GM20000 (cell line): Measurements from ENCODE around the gene SAE1.

Experiments
- DNase-seq: peaks from one replicate; pipeline ENCODE4 v3.0.0; 2012; ENCODE audit warnings: low spot score
- TF ChIP-seq, protein P1 (sequence below): IDR thresholded peaks from 2 replicates; pipeline ENCODE4 v1.5.1; 2012; ENCODE audit warnings: mild to moderate bottlenecking, control low read depth; ENCODE audit errors: extremely low read depth, missing control alignments

Gene SAE1

GRCh38 chr19:47176071-47176626 lies 45.5 kb downstream of the SAE1 start:
- TF ChIP-seq, protein P1, sequence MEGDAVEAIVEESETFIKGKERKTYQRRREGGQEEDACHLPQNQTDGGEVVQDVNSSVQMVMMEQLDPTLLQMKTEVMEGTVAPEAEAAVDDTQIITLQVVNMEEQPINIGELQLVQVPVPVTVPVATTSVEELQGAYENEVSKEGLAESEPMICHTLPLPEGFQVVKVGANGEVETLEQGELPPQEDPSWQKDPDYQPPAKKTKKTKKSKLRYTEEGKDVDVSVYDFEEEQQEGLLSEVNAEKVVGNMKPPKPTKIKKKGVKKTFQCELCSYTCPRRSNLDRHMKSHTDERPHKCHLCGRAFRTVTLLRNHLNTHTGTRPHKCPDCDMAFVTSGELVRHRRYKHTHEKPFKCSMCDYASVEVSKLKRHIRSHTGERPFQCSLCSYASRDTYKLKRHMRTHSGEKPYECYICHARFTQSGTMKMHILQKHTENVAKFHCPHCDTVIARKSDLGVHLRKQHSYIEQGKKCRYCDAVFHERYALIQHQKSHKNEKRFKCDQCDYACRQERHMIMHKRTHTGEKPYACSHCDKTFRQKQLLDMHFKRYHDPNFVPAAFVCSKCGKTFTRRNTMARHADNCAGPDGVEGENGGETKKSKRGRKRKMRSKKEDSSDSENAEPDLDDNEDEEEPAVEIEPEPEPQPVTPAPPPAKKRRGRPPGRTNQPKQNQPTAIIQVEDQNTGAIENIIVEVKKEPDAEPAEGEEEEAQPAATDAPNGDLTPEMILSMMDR = no peak
- DNase-seq = no peak

GRCh38 chr19:47176627-47177090 lies 46.0 kb downstream of the SAE1 start:
- TF ChIP-seq, protein P1 = no peak
- DNase-seq = no peak

DNA sequence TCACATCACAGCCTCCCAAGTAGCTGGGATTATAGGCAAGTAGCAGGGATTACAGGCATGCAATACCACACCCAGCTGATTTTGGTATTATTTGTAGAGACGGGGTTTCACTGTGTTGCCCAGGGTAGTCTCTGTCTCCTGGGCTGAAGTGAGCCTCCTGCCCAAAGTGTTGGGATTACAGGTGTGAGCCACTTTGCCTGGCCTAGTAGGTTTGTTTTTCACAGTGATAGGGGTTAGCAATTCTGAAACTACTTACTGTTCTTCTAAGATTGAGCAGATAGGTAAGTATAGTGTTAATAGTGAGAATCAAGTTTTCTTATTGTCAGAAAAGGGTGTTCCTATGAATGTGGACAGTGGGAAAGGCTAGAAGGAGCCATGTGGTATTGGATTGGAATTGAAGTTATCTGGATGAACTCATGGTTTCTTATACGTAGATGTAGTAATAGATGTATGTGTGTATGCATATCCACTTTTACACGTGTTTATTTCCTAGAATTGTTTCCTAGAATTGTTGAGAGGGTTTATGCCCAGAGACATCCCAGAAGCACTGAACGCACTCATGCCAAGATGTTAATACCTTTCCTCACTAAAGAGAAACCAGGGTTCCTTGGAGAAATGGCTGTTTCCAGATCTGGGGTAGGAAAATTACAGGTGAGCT lies 49.1 kb downstream of the SAE1 start:
- TF ChIP-seq, protein P1 = no peak
- no peak for DNase-seq

GRCh38 chr19:47183601-47184000 lies 53.0 kb downstream of the SAE1 start:
- TF ChIP-seq, protein P1 = no peak
- DNase-seq = no peak

- TF ChIP-seq, protein P1 = peak; percentile 24
- peak; percentile 90 for DNase-seq
These were observed 56.1 kb downstream of the SAE1 start for GRCh38 chr19:47186446-47187334.

GRCh38 chr19:47187335-47187655 lies 56.7 kb downstream of the SAE1 start:
- DNase-seq = no peak
- TF ChIP-seq, protein P1 = no peak

GRCh38 chr19:47187797-47188196 lies 57.2 kb downstream of the SAE1 start:
- TF ChIP-seq, protein P1 = no peak
- DNase-seq = no peak
